HG02678 (cell line): ENCODE measurements around the gene PTTG2.

Source experiments
- ATAC-seq: cut with Tn5 transposase; IDR thresholded peaks from one replicate; pipeline ENCODE4 v1.9.1; 2021; ENCODE audit warnings: mild to moderate bottlenecking, moderate library complexity; ENCODE audit not compliant: unreplicated experiment

The PTTG2 gene

DNA sequence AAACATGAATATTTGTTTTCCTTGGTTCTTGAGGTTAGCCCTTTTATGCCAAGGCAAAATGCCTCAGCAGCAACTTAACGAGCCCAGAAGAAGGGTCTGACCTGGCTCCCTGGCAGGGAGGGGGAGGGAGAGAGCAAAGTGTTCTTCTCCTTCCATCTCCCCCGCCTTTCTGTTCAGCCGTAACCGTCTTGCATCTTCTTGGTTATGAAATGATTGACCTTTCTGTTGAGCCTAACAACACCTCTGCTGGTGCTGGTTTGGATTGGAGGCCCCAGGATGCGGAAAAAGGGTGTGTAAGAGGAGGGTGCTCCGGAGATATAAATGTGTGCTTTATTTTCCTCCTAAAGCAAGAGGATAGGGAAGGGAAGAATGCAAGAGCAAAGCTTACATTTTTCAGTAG, 44.7 kb downstream of the PTTG2 start:
- no peak for ATAC-seq

DNA sequence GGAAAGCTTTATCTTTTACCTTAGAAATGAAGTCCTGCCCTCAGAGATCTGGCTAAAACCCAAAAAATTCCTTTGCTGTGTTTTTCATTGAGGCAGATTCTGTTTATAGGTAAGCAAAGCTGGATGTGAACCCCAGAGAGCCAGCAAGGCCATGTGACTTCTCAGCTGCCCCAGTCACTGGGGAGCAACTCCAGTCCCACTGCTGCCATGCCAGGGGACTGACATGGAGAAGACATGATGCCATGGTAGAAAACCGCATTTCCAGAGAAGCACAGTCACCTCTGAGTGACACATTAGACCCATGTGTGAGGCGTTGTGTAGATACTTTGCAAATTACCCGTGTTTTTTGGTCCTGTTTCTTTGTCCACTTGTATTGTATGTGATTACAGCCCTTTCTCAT, 45.4 kb downstream of the PTTG2 start:
- ATAC-seq: no peak

DNA sequence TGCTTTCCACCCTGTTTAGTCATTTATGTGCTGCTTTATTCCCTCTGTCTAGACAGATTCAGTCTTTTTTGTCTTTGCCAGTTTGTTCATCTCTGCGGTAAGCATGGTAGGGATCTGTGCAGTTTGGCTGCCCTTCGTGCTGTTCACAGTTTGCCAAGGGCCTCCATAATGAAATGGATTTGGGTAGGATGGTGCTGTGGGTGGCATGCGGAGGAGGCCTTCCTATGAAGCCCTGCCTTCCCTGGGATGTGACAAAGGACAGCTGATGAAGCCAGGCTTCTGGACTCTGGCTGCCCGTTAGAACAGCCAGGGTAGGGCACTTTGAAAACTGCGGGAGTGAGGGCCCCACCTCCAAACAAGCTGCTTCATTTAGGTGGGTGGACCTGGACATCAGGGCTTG, 47.4 kb downstream of the PTTG2 start:
- no peak for ATAC-seq

DNA sequence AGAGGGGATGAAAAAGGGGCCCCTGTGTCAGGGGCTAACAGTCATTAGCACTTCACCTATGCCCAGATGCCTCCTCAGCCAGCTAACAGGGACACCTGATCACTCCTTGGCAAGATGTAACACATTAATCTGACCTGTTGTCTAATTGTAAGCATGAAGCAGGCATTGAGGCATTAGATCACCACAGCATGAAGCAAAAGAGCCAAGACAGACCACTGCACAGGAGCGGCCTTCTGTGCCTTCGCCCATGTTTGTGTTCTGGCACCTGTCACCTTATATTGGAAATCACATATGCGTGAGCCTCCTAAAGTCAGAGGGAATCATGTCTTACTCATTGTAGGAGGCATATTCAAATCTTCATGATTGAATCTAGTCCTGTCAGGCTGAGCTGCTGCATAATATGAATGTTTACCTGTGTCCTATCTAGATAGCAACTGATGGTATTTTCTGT, 48.4 kb downstream of the PTTG2 start:
- no peak for ATAC-seq

DNA sequence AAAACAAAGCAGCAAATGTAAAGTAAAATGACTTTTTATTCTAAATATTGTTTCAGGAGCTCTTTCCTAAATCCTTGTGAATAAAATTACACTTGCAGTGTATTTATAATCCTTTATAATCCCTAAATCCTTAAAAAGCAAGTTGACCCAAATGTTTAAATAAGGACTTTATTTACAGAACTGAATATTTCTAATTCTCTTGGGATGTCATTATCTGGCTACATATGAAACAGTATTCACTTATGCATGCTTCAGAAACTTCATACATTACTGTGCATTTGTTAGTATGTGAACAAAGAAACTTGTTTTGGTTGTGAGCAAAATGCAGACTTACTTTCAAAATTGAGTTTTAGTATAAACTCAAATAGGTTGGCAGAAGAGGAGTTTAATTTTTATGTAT, 49.2 kb downstream of the PTTG2 start:
- ATAC-seq: no peak

DNA sequence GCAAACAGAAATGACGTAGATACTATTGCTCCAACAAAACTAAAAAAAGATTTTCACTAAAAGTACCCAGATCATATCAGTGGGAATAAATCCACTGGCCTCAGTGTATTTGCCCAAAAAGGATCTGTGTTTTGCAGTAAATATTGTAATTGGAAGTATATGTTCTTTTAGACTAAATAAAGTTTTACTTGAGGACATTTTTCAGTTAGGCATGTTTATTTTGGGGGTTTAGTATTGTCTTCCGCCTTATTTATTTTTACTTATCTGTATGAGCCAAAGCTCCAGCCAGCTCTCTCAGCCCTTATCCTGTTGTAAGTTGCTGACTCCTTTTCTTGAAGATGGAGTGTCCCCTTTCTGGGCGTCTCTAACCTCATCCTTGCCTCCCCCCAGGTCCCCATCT, 49.8 kb downstream of the PTTG2 start:
- no peak for ATAC-seq
